GM21723 (cell line): ENCODE data around the gene TBX4.
"Not testable (repeated sequence)": the region's sequence is repeated elsewhere in the genome, so short reads cannot be mapped to it uniquely, and the experiment has no call there.

Source experiments
- ATAC-seq: cut with Tn5 transposase; IDR thresholded peaks from one replicate; pipeline ENCODE4 v1.9.1; 2021; ENCODE audit warnings: mild to moderate bottlenecking, moderate library complexity; ENCODE audit not compliant: unreplicated experiment

Gene TBX4

DNA sequence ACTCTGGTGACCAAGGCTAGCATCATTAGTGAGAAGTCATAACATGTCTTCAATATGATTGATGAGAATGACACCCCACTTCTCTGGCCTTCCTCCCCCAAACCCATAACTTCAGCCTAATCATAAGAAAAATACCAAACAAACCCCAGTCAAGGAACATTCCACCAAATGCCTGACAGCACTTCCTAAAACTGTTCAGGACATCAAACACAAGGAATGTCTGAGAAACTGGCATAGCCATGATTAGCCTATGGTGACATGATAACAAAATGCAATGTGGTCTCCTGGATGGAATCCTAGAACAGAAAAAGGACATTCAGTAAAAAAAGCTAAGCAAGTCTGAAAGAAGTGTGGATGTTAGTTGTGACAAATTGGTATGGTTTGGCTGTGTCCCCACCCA lies 24.7 kb upstream of the TBX4 start:
- no peak for ATAC-seq

DNA sequence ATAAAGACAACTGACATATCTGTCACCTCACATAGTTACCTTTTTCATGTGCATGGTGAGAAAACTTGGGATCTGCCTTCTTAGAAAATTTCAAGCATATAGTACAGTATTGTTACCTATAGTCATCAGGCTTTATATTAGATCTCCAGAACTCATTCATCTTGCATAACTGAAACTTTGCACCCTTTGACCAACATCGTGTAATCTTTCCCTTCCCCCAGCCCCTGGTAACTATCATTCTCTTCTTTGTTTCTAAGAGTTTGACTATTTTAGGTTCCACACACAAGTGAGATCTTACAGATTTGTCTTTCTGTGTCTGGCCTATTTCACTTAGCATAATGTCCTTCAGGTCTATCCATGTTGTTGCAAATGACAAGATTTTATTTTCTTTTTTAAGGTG lies 22.9 kb upstream of the TBX4 start:
- ATAC-seq = no peak

DNA sequence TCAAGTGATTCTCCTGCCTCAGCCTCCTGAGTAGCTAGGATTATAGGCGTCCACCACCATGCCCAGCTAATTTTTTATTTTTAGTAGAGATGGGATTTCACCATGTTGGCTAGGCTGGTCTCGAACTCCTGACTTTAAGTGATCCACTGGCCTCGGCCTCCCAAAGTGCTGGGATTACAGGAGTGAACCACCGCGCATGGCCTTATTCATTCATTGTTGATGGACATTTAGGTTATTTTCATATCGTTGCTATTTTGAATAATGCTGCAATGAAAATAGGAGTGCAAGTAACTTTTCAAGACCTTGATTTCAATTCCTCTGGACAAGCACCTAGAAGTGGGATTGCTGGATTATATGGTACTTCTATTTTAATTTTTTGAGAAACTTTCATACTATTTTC lies 22.4 kb upstream of the TBX4 start:
- ATAC-seq = not testable (repeated sequence)

DNA sequence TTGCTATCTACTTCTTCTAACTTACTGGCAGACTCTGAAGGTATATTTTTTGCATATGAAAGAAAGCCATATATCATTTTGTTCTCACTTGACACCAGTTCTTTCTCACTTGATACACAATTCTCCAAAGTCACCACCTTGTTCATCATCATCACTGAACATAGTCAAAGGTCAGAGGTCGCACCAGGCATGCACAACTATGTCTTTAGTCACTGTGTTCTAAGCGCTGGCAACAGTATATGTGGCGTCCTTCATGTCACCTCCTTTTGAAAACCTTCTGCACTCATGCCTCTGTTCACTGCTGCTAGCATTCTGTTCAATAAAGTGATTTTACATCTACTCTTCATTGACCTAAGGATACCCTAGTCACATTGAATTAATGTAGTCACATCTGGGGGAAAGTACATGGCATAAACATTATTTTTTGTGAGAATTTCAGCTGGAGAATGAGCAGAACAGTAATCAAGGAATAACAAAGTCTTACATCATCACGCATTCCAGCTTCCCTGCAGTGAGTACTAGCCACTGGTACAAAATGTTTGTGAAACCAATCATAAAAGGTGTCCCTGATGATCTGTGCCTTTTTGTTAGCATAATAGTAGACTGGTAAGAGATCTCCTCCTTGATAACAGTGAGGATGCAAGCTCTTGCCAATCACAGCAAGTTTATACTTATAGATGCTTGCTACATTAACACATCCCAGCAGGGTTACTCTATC lies 20.5 kb upstream of the TBX4 start:
- no peak for ATAC-seq

DNA sequence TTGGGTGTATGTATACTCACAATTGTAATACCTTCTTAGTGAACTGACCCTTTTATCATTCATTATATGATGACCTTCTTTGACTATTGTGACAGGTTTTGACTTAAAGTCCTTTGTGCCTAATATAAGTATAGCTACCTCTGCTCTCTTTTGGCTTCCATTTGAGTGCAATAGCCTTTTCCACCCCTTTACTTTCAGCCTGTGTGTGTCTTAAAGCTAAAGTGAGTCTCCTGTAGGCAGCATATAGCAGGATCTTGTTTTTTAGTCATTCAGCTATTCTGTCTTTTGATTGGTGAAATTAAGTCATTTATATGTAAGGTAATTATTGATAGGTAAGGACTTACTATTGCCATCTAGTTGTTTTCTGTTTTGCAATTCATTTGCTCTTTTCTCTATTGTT lies 15.9 kb upstream of the TBX4 start:
- no peak for ATAC-seq

DNA sequence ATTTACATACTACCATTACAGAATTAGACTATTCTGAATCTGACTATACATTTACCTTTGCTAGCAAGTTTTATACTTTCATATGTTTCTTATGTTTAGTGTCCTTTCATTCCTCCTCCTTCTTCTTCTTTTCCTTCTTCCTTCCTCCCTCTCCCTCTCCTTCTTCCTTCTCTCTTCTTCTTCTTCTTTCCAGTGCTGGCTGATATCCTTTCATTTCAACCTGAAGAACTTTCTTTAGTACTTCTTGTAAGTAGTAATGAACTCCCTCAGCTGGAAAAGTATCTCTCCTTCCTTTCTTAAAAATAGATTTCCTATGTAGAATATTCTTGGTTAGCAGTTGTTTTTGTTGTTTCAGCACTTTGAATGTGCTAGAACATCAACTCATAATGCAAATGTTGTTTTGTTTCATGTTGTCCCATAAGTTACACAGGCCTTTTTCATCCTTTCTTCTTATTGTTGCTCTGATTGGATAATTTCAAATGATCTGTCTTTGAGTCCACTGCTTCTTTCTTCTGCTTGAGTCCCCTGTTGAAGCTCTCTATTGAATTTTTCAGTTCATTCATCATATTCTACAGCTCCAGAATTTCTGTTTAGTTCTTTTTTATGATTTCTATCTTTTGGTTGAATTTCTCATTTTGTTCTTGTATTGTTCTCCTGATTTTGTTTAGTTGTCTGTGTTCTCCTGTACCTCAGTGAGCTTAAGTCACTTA lies 15.1 kb upstream of the TBX4 start:
- ATAC-seq = no peak

DNA sequence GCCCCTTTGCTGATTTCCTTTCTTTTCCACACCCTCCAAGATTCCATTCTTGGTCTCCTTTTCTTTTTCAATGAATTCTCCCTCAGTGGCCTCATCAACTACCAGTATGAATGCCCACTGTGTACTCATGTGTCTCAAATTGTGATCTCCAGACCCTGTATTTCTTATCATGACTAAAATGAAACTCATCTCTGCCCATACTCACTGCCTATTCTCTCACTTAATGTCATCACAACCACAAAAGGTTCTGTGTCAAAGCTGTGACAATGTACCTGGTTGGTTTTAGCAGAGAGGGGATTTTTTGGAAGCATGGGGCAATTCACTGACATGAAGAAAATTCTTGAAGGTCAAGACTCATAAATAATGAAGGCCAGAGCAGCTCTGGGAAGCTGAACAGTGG lies 11.5 kb upstream of the TBX4 start:
- ATAC-seq = no peak

DNA sequence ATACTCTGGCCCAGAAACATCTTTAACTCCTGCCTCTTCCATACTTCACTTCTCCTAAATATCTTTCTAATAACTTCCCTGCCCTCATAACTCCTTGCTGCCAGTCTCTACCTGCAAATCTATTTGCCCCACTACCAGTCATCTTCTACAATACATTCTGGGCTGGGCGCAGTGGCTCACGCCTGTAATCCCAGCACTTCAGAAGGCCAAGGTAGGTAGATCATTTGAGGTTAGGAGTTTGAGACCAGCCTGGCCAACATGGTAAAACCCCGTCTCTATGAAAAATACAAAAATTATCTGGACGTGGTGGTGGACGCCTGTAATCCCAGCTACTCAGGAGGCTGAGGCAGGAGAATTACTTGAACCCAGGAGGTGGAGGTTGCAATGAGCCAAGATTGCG lies 10.7 kb upstream of the TBX4 start:
- ATAC-seq = not testable (repeated sequence)

DNA sequence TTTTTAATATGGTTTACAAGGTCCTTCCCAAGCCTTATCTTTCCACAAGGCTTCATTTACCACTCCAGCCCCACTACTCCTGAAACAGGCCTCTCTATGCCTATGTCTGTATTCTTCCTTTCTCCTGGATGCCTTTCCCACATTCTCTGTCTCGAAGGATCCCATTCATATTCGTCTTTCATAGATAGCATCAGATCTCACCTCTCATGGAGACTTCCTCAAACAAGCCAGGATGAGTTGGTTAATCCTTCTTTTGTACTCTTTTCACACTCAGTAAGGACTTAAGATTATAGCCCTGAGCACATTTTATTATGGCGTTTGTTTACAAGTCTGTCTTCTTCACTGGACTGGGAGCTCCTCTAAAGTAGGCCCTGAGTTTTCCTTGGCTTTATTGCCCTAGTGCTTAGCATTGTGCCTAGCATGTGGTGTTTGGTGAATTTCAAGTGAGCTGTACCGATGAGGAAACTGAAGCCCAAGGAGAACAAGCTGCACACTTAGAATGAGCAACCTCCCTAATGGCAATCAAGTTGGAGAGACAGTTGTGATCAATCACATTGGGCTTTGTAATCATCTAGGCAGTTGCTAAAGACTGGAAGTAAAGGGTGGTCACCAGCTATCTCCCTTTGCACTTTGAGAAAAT lies 10.0 kb upstream of the TBX4 start:
- ATAC-seq = no peak

DNA sequence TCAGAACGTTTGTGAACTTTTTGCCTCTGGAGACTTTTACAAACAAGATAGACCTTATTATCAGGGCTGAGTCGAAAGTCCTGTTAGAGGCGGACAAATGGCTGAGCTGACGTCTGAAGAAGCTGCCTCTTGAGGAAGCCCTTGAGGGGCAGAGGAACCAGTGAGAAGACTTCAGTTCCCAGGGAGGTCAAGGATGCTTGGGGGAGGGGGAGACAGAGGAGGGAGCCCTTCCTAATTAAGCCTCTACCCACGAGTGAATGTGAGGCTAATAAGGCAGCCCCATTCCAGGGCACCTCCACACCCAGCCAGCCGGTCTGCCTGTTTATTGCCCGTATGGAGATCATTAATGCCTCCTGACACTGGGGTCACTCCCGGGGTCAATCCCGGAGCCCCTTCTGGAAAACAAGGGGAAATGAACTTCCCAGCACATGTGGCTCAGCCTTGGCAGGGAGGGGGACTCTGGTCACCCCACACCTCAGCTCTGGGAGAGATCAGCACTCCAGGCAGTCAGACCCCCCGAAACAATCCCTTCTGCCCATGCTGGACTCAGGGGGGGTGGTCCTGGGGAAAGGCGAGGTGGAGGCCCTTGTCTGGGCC lies 9.2 kb upstream of the TBX4 start:
- ATAC-seq = no peak

DNA sequence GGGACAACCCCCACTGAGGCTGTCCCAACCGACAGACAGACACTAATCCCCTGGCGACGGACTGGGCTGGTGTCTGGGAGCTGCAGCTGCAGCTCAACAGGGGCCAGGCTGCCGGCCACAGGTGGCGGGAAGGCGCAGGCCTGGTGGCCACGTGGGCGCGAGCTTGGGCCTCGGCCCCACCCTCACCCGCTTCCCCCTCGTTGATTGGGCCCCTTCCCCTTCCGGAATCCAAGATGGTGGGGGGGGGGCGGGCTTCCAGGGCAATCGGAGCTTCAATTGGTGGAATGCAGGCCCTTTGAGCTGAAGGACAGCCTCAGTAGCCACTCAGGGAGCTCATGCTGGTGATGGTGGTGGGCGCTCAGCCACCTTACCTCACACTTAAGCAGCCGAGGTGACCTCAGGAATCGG lies 8.7 kb upstream of the TBX4 start:
- no peak for ATAC-seq

DNA sequence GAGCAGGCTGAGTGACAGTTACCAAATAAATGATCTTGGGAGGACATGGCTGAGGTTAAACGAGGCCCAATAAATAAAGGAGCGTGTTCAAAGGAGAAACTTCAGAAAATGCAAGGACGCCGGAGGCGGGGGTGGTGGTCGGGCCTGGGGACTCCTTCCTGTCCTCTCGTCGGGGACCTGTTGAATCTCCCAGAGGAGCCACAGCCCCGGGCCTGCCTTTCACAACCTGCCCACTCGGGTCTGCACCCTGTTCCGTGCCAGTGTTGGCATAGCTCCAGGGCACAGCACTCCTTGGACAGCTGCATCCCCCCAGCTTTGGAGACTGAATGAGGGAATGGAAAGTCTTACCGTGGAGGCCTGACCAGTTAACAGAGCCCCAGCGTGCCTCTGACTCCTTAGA lies 8.1 kb upstream of the TBX4 start:
- no peak for ATAC-seq

DNA sequence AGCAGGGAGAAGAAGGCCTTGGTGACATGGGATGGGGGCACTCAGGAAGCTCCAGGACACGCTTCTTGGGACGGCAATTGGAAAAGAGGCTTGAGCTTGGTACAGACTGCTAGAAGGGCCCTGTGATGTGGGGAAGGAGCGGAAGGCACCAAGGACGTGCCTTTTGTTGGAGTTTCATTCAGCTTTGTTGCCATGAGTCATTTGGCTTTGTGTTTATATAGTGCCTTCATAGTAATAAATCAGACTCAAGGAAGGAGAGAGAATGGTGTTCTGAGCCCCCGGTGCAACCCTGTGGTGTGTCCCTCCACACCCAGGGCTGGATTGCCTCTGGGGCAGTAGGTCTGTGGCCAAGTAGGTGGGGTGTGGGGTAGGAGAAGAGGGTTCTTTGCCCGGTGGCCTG lies 7.4 kb upstream of the TBX4 start:
- ATAC-seq = no peak

DNA sequence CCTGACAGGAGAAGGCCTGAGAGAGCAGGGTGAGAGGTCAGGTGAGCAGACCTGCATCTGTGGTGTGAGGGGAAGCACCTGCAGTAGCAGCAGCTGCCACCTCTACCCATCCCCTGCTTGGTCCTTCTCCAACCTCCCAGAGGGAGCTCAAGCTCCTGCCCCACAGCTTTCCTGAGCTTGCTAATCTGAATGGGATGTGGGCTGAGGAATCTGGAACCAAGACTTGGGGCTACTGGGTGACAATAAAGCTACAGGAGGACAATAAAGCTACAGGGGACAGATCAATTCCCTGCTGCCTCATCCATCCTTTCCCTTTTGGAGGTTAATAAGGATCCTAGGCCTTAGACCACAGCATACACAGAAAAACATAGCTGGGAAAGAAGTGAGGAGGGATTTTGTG lies 4.9 kb upstream of the TBX4 start:
- no peak for ATAC-seq

DNA sequence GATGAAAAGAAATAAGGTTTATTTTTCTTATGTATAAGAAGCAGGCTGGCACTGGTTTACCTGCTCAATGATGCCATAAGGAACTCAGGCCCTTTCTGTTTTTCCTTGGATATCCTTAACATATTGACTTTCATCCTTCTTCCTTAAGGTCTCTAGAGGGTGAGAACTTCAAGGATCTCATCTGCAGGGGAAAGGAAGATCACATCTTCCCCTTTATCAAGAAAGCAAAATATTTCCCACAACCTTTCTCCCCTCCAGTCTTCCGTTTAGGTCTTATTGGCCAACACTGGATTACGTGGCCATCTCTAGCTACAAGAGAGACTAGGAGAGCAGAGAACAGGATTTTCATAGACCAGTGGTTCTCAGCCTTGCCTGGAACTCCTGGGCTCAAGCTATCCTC lies 4.2 kb upstream of the TBX4 start:
- no peak for ATAC-seq

DNA sequence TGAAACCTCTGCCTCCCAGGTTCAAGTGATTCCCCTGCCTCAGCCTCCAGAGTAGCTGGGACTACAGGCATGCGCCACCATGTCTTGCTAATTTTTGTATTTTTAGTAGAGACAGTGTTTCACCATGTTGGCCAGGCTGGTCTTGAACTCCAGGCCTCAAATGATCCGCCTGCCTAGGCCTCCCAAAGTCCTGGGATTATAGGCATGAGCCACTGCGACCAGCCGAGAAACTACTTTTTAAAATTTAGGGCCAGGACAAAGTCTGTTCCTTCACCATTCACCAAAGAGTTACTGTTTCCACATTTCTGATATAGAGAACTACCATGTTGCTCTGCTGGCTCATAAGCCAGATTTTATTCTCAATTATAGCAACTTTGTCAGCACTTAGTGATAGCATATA lies 3.1 kb upstream of the TBX4 start:
- ATAC-seq = not testable (repeated sequence)

DNA sequence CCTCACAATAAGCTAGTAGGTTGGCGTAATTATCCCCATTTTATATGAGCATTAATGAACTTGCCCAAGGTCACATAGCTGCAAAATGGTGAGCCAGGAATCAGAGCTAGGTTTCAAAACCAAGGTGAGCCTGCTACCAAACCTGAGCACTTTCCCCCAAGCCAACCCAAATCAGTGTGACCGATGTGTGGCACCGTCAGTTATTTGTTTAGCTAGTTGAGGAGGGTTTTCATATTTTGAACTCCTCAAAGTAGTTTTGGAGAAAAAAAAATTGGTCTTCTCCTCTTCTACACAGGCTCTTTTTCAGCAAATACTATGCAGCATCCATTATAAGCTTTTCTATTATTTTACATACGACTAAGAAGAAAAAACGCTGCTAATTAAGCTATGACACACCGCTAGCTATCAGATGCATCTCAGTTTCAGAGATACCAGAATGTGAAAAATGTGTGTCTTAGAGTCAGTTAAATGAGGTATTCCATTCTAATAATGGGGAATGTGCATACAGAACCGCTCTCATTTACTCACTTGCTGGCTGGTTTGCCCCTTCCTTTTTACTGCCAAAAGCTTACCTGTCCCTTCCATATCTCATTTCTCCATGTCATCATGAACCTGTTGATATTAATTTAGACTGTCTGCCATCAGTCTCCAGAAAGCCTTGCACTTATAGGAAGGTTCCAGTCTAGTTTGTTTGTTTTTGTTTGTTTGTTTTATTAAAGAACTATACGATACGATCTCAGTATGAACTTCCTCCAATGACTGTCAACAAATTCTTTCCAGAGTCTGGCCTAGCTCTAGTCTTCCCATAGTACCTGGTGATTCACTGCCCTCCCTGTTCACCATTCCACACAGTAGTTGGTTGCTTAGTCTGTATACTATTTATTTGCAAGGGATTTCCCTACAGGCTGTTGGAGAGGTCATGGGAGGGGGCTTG lies 2.2 kb upstream of the TBX4 start:
- ATAC-seq = no peak

DNA sequence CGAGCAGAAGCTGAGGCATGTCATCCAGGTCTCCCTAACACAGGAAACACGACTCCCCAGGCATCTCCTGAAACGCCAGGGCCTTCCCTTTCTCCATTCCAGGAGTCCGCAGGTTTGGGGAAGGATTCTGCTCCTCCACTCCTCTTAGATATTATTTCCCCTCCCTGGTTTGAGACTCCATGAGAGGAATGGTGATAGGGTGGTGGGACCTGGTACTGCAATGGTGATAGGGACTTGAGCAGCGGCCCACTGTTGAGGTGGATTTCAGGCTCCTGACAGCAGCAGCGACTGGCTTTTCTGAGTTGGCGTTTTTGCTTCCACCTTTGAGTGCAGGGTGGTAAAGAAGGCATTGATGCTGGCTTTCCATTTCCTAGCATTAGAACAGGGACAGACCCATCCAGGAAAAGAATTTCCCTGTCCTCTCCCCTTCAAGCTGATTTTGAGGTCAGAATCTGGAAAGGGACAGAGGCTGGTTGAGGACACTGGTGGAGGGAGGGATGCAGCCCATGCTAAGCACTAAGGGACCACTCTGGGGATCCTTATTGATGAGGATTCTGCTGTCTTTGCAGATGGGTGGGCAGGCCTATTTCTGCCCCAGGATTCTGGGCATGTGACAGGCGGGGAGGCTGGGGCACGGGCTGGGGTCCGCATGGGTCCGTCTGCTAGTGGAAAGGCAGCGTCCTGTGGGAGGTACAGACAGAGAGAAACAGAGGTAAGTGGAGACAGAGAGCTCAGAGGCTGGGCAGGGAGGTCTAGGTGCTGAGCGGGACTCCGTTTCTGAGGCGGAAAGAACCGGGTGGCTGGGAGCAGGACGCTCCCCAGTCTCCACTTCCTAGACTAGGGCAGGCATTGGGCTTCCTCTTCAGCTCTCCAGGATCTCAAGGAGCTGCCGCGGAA lies 1.3 kb upstream of the TBX4 start:
- ATAC-seq = no peak

DNA sequence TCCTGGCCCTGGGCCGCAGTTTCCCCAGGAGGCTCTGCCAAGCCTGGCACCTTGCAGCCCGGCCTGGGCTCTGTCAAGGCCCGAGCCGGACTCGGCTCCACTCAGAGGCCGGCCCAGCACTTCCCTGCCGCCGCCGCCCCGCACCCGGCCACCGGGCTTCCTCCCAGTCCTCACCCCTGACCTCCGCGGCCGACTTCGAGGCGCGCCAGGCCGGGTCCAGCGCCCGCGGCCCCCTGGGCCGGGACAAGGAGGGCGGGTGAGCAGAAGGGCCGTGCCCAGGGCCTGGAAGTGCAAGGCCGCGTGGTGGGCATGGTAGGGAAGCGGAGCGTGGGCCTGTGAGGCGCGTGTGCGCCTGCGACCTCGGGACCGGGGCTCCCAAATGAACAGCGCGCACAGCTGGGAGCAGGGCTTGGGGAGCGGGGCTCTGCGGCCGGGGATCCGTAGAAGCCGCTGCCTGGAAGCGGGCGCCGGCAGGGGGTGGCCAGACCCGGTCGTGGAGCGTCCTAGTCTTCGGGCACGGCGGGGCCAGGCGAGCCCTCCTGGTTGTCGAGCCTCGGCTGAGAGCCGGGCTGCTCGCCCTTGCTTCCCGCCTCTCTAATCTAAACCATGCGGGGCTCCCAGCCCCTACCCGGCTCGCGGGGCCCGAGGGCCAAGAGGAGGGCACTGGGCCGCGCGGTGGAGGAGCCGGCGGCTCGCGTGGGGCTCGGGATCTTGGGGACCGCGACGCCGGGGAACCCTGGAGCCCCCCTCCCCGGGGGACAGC lies 503 bp upstream of the TBX4 start:
- no peak for ATAC-seq
